ENCODE results near the gene OBSCN.

The OBSCN gene

DNA sequence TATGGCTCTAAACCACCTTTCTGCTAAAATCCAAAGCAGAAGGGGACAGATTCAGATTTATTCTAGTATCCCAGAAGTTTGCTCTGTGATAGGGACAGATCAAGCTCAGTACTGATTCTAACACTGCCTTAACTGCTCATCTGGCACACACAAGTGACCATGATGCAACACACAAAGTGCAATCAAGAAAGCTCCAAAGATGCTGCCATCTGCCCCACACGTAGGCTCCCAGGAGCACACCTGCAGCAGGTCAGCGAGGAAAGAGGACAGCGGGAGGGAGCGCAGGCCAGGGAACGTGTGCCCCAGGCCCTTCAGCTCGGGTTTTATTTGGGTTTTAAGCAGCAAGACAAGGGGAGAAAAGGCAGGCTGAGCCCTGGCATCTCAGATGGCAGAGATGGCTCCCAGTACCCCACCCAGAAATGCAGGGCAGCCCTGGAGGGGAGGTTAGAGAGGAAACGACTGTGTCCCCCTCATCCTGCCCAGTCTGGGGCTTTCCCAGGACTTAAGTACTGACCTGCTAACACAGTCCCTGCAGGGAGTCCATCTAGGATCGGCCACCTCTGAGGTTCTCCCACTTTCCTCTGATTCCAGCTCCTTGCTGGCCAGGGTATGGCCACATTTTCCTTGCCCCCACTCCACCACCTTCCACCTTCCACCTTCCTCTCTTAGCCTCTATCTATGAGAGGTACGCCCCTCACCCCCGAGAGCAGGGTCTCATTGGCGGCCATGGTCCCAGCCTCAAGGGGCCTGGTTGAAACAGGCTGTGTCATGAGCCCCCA lies 197.5 kb downstream of the OBSCN start:
- H3K27ac ChIP-seq, result peak overlapping the region; percentile 87
- TF ChIP-seq, protein P1, sequence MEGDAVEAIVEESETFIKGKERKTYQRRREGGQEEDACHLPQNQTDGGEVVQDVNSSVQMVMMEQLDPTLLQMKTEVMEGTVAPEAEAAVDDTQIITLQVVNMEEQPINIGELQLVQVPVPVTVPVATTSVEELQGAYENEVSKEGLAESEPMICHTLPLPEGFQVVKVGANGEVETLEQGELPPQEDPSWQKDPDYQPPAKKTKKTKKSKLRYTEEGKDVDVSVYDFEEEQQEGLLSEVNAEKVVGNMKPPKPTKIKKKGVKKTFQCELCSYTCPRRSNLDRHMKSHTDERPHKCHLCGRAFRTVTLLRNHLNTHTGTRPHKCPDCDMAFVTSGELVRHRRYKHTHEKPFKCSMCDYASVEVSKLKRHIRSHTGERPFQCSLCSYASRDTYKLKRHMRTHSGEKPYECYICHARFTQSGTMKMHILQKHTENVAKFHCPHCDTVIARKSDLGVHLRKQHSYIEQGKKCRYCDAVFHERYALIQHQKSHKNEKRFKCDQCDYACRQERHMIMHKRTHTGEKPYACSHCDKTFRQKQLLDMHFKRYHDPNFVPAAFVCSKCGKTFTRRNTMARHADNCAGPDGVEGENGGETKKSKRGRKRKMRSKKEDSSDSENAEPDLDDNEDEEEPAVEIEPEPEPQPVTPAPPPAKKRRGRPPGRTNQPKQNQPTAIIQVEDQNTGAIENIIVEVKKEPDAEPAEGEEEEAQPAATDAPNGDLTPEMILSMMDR (IDR thresholded peaks at IDR 0.05), result no peak
- TF ChIP-seq ZFX (IDR thresholded peaks at IDR 0.05; ENCODE audit: borderline replicate concordance), result no peak

DNA sequence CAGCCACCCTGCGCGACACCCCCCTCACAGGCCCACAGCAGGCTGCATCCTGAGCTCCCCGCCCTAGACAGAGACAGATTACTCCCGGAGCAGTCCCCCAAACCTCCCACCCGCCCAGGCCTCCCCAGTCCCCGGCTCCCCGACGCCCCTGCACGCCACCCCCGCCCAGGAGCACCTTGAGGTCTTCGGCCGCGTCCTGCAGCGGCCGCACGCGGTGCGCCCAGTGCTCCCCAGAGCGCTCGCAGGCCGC lies 198.1 kb downstream of the OBSCN start:
- TF ChIP-seq ZFX (IDR thresholded peaks at IDR 0.05; ENCODE audit: borderline replicate concordance), result no peak
- TF ChIP-seq, protein P1 (IDR thresholded peaks at IDR 0.05), result no peak
- H3K27ac ChIP-seq, result peak overlapping the region; percentile 87

DNA sequence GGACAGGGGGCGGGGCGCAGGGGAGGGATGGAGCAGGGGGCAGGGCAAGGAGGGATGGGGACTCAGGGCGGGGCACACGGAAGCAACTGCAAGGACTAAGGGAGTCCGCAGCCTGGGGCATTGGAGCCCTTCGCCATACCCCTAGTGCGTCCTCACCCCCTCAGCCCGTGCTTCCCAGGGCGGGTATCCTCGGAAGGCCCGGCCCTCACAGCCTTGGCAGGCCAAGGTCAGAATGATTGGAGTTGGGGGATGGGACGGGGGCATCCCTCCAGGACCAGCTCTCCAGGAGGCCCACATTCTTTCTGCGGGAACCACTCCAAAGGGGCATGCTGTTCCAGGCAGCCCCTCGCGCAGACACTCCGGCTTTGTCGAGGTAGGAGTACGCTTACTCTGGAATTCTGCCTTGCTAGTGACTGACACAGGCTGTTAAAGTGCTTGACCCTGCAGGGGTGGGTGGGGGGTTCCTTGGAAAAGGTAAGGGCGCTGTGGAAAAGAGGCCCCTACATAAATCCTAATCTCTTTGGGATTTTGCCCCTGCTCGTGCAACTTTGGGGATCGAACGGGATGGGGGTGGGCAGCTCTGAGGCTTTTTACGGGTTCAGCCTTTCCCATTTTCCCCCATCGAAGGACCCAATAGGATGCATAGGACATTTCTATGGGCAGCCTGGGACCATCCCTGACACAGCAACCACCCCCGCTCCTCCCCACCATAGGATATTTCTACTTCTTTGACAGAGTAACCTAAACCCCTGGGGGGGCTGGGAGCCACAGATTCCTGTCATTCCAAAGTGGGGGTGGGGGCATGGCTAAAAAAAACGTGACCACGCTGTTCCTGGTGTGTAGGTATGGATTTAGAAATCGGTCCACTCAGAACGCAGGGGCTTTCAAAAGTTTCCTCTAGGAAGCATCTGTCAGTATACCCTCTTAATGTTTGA lies 199.5 kb downstream of the OBSCN start:
- H3K27ac ChIP-seq, result peak overlapping the region; percentile 87
- TF ChIP-seq, protein P1 (IDR thresholded peaks at IDR 0.05), result no peak
- no peak for TF ChIP-seq ZFX (IDR thresholded peaks at IDR 0.05; ENCODE audit: borderline replicate concordance)

DNA sequence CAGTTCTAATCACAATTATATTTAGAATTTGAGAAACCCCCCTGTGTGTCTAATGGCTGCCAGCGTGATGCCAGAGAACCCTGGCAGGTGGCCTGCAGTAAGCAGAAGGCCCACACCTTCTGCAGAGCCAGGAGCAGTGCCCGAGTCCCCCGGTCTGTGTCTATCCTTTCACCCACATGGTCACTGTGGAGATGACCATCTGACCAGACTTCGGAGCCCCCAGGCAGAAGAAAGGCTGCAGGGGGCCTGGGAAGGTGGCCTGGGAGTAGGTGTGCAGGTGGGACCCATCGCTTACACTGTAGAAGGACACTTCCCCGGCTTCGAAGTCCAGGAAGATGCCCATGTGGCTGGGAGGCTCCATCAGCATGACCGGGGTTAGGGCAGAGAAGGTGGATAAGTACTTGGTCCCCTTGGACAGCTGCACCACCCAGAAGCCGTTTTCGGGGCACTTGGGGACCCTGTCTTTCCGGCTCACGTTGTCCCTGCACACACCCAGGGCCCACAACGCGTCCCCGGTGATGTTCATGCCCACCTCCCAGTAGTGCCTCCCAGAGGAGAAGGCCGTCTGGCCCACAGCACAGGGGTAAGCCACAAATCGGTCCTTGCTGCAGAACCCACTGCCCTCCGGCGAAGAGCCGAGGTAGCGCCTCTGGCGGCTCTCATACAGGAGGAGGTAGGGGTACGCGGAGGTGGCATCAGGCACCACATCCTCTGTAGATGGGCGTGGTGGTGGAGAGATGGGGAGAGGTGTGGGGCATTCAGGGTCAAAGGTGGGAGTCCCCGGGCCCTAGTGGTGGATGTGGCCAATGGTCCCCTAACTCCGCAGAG lies 200.4 kb downstream of the OBSCN start:
- H3K27ac ChIP-seq, result no peak overlapping the region

DNA sequence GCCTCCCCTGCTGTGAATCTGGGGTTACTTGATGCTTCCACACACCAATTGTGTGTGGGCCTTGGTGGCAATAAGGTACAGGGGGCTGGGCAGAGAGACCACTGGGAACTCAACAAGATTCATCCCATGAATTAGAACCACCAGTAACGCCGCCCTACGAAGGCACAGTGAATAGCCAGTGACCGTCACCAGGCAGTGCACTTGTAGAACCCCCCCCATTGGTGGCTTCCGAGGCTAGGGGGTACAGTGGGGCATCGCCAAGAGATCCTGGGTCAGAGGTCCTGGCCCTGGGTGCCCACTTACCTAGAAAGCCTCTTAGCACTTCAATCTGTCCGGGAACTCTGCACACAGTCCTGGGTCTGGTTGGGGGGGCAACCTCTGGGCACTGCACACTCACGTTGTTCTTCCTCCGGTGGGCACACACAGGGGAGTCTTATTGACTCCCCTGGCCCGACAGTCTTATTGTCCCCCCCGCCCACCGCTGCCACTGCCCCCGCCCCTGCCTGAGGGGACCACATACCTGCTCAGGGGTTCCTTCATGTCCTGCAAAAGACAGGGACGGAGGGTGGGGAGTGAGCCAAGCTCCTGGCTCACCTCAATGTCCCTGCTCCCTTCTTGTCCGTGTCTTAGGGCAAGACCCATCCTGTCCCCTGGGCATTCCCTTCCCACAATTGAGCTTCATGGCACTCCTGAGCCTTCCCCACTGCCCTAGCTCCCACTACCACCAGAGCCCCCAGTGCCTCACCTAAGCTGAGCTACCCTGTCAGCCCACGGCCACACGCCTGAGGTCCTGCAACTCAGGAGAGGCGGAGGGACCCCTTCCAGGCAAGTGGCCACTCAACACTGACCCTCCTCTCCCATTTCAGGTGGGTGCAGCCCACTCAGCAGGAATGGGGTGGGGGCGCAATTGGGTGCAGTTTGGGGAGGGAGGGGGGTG lies 201.3 kb downstream of the OBSCN start:
- no peak for TF ChIP-seq ZFX (IDR thresholded peaks at IDR 0.05; ENCODE audit: borderline replicate concordance)
- TF ChIP-seq, protein P1 (IDR thresholded peaks at IDR 0.05), result no peak
- no peak overlapping the region for H3K27ac ChIP-seq

More for the DNA sequence above, 200.4 kb downstream of the OBSCN start:
- no peak for TF ChIP-seq ZFX (IDR thresholded peaks at IDR 0.05; ENCODE audit: borderline replicate concordance)
- TF ChIP-seq, protein P1 (IDR thresholded peaks at IDR 0.05), result no peak

DNA sequence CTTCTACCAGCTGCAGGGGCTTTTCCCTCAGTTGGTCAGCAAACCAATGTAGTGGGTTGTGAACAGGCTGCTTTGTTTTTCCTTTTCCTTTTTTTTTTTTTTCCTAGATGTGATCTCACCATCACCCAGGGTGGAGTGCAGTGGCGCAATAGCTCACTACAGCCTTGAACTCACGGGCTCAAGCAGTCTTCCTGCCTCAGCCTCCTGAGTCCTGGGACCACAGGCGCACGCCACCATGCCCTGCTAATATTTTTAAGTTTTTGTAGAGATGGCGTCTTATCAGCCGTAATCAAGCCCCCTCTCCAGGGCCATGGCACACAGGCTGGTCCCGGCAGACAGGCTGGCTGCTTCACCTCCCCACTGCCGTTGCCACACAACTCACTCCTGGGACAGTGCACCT lies 202.2 kb downstream of the OBSCN start:
- no peak for TF ChIP-seq ZFX (IDR thresholded peaks at IDR 0.05; ENCODE audit: borderline replicate concordance)
- TF ChIP-seq, protein P1 (IDR thresholded peaks at IDR 0.05), result no peak
- no peak overlapping the region for H3K27ac ChIP-seq

Data from 22Rv1 (cell line).